Measurements from ENCODE around the gene VPS13D.

The VPS13D gene

DNA sequence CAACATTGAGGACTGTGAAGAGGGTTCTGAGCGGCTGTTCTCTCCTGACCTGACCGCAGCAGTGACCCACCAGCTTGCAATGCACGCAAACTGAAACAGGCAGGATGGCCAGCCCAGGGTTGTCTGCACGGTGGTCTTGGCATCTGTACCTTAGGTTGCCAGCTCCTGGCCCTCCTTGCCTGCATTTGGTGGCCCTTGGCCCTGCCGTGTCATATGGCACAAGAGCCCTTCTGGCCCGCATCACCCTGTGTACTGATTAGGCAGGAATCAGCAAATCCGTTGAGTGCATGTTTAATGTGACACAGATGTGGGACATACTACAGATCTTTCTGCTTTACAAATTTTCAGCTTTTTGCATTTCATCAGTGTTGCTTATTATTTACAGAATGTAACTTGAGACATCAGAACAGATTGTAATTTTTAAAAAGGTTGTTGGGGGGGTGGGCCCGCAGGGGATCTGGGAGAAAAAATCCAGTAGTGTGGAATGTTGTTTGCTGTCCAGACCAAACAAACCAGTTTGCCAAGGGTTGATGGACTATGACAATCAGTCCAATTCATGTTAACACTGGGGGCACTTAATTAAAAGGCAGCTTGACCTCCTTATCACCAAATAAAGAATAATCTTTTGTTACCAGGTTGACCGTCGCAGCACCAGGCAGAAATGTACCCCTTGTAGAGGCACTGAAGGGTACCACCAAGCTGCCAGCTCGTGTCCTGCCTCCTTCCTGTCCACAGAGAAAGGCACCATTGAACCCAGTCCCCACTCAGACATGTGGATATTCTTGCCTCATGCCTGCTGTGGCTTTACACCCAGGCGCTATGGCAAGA, 255.6 kb downstream of the VPS13D start:
- in situ Hi-C loops (cut with HindIII; ENCODE audit: low sequenced_read_pairs) = no loop called here
- peak; percentile 43 for DNase-seq (ENCODE audit: low read depth, low spot score)
- no peak for TF ChIP-seq CTCF (IDR thresholded peaks at IDR 0.05; ENCODE audit: low read depth, low read length)
- H3K4me3 ChIP-seq (ENCODE audit: low read depth, low read length) = no peak overlapping the region

DNA sequence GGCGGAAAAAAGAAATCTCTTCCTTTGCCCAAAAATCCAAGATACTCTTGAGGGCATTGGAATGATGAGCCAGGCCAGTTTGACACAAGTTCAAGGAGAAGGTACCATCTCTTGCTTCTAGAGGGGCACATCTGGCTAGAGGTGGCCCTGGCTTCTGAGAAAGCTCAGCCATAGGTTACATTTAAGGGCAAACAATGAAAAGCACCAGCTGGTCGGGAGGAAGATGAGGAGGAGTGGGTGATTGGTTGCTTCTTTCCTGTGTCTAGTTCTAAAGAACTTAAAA, 256.2 kb downstream of the VPS13D start:
- TF ChIP-seq CTCF (IDR thresholded peaks at IDR 0.05; ENCODE audit: low read depth, low read length) = no peak
- no peak for DNase-seq (ENCODE audit: low read depth, low spot score)
- in situ Hi-C loops (cut with HindIII; ENCODE audit: low sequenced_read_pairs) = no loop called here
- H3K4me3 ChIP-seq (ENCODE audit: low read depth, low read length) = no peak overlapping the region

GRCh38 chr1:12486401-12487005, 256.7 kb downstream of the VPS13D start:
- in situ Hi-C loops (cut with HindIII; ENCODE audit: low sequenced_read_pairs) = no loop called here
- no peak overlapping the region for H3K4me3 ChIP-seq (ENCODE audit: low read depth, low read length)
- no peak for TF ChIP-seq CTCF (IDR thresholded peaks at IDR 0.05; ENCODE audit: low read depth, low read length)
- DNase-seq (ENCODE audit: low read depth, low spot score) = peak; percentile 86

GRCh38 chr1:12487520-12487919, 257.7 kb downstream of the VPS13D start:
- in situ Hi-C loops (cut with HindIII; ENCODE audit: low sequenced_read_pairs) = no loop called here
- no peak for TF ChIP-seq CTCF (IDR thresholded peaks at IDR 0.05; ENCODE audit: low read depth, low read length)
- no peak for DNase-seq (ENCODE audit: low read depth, low spot score)
- H3K4me3 ChIP-seq (ENCODE audit: low read depth, low read length) = no peak overlapping the region

GRCh38 chr1:12488666-12489354, 259.0 kb downstream of the VPS13D start:
- no peak for TF ChIP-seq CTCF (IDR thresholded peaks at IDR 0.05; ENCODE audit: low read depth, low read length)
- peak; percentile 59 for DNase-seq (ENCODE audit: low read depth, low spot score)
- in situ Hi-C loops (cut with HindIII; ENCODE audit: low sequenced_read_pairs) = no loop called here
- no peak overlapping the region for H3K4me3 ChIP-seq (ENCODE audit: low read depth, low read length)

DNA sequence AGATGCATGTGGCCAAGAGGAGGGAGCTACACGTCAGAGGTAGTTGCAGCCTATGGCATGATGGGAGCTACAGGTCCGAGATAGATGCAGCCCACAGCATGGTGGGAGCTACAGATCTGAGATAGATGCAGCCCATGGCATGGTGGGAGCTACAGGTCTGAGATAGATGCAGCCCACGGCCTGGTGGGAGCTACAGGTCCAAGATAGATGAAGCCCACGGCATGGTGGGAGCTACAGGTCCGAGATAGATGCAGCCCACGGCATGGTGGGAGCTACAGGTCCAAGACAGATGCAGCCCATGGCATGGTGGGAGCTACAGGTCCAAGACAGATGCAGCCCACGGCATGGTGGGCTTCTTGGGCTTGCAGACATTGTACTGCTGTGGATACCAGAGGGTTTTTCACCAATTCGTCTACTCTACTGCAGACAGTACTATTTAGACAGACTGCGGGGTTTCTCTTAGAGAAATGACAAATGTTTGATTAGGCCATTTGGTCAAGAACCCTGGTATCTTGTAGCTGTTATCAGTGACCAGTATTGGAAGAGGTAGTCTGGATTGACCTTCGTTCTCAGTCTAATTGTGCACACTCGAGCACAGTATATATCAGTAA, 260.8 kb downstream of the VPS13D start:
- no peak for TF ChIP-seq CTCF (IDR thresholded peaks at IDR 0.05; ENCODE audit: low read depth, low read length)
- in situ Hi-C loops (cut with HindIII; ENCODE audit: low sequenced_read_pairs) = no loop called here
- no peak for DNase-seq (ENCODE audit: low read depth, low spot score)

More for the DNA sequence above, 260.8 kb downstream of the VPS13D start:
- H3K4me3 ChIP-seq (ENCODE audit: low read depth, low read length) = no peak overlapping the region
